ENCODE data around the gene SFR1.

Gene SFR1

DNA sequence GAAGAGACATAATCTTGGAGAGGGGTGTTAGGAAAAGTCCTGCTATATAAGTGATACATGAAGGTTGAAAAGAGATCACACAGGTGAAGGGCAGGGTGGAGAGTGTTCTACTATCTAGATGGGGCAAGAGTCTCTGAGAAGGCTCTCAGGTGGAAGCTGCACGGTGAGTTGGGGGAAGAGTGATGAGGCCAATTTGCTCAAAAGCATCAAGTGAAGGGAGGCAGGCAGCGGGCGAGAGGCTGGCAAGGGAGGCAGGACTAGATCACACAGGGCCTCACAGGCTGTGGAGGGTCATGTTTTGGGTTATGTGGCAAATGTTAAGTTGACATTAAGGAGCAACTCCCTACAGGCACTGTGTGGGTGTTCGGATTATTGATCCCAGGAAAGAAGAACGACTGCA is 33.7 kb upstream of the SFR1 start:
- Histone ChIP-seq H3K27ac (ENCODE audit: insufficient read depth, low read depth, low read length, poor library complexity, severe bottlenecking) (no peak overlapping the region), H3K9me3 (ENCODE audit: control insufficient read depth, low read length) (no peaks in the 10 kb centered on the region), H3K4me1 (ENCODE audit: control insufficient read depth, insufficient read depth, low read length) (peaks cover 8% of the 10 kb centered on the region), H3K27me3 (ENCODE audit: control insufficient read depth, insufficient read depth, low read length, poor library complexity, severe bottlenecking) (no peaks in the 10 kb centered on the region), H3K36me3 (ENCODE audit: control insufficient read depth, insufficient read depth, low read length) (no peaks in the 10 kb centered on the region), H3K4me3 (ENCODE audit: insufficient read depth, low read depth, low read length) (no peak overlapping the region)
- 91 to 94% methylated on average over 5 of the region's 5 CpGs for WGBS, 2 experiments

- H3K9me3 ChIP-seq (ENCODE audit: control insufficient read depth, low read length), result no peaks in the 10 kb centered on the region
- WGBS, 2 experiments, result 93 to 98% methylated on average over 3 of the region's 3 CpGs
- H3K36me3 ChIP-seq (ENCODE audit: control insufficient read depth, insufficient read depth, low read length), result no peaks in the 10 kb centered on the region
- no peak overlapping the region for H3K27ac ChIP-seq (ENCODE audit: insufficient read depth, low read depth, low read length, poor library complexity, severe bottlenecking)
- H3K4me1 ChIP-seq (ENCODE audit: control insufficient read depth, insufficient read depth, low read length), result peaks cover 8% of the 10 kb centered on the region
- no peak overlapping the region for H3K4me3 ChIP-seq (ENCODE audit: insufficient read depth, low read depth, low read length)
- no peaks in the 10 kb centered on the region for H3K27me3 ChIP-seq (ENCODE audit: control insufficient read depth, insufficient read depth, low read length, poor library complexity, severe bottlenecking)
Measured at GRCh38 chr10:104089621-104090020, 32.4 kb upstream of the SFR1 start.

DNA sequence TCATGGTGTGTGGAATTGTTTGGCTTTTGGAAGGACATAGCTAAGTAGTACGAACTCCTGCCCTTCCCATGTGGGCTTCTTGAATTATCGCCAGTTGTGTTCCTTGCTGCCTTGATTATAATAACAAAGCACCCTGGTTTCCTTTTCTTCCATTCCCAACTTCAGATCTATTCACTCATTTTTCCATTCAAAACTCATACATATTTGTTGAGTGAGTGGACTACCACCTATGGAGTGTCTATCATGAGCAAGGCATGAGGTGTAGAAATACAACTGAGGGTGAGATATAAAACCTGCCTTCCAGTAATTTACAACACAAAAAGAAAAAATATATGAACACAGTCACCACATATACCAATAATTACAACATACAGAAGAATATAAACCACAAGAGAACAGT is 31.4 kb upstream of the SFR1 start:
- Histone ChIP-seq H3K9me3 (ENCODE audit: control insufficient read depth, low read length) (no peaks in the 10 kb centered on the region), H3K27ac (ENCODE audit: insufficient read depth, low read depth, low read length, poor library complexity, severe bottlenecking) (no peak overlapping the region), H3K36me3 (ENCODE audit: control insufficient read depth, insufficient read depth, low read length) (no peaks in the 10 kb centered on the region), H3K4me3 (ENCODE audit: insufficient read depth, low read depth, low read length) (no peak overlapping the region), H3K27me3 (ENCODE audit: control insufficient read depth, insufficient read depth, low read length, poor library complexity, severe bottlenecking) (no peaks in the 10 kb centered on the region), H3K4me1 (ENCODE audit: control insufficient read depth, insufficient read depth, low read length) (peaks cover 8% of the 10 kb centered on the region)
- WGBS, 2 experiments, result 58 to 68% methylated on average over 2 of the region's 2 CpGs

DNA sequence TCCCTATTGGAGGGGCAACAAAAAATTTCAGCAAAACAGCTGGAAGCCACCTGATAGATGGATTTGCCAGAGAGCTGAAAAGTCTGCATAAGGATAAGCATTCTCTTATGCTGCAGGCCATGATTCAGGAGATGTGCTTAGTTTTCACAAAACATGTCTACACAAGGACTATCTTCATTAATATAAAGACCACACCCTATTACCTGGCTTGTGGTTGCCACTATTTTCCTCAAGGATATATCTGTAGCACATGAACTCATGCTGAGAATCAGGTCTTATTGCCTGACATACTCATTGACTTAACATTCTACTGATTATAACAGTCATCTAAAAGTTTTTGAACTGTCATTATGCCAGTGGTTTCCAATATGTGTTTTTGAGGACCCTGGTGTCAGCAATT is 29.2 kb upstream of the SFR1 start:
- no peaks in the 10 kb centered on the region for H3K9me3 ChIP-seq (ENCODE audit: control insufficient read depth, low read length)
- no peaks in the 10 kb centered on the region for H3K27me3 ChIP-seq (ENCODE audit: control insufficient read depth, insufficient read depth, low read length, poor library complexity, severe bottlenecking)
- peaks cover 8% of the 10 kb centered on the region for H3K4me1 ChIP-seq (ENCODE audit: control insufficient read depth, insufficient read depth, low read length)
- H3K4me3 ChIP-seq (ENCODE audit: insufficient read depth, low read depth, low read length), result no peak overlapping the region
- no peak overlapping the region for H3K27ac ChIP-seq (ENCODE audit: insufficient read depth, low read depth, low read length, poor library complexity, severe bottlenecking)
- H3K36me3 ChIP-seq (ENCODE audit: control insufficient read depth, insufficient read depth, low read length), result no peaks in the 10 kb centered on the region

GRCh38 chr10:104096692-104097091 is 25.3 kb upstream of the SFR1 start:
- Histone ChIP-seq H3K9me3 (ENCODE audit: control insufficient read depth, low read length) (no peaks in the 10 kb centered on the region), H3K4me3 (ENCODE audit: insufficient read depth, low read depth, low read length) (no peak overlapping the region), H3K4me1 (ENCODE audit: control insufficient read depth, insufficient read depth, low read length) (no peaks in the 10 kb centered on the region), H3K27ac (ENCODE audit: insufficient read depth, low read depth, low read length, poor library complexity, severe bottlenecking) (no peak overlapping the region), H3K27me3 (ENCODE audit: control insufficient read depth, insufficient read depth, low read length, poor library complexity, severe bottlenecking) (no peaks in the 10 kb centered on the region), H3K36me3 (ENCODE audit: control insufficient read depth, insufficient read depth, low read length) (no peaks in the 10 kb centered on the region)
- 91 to 100% methylated on average over 2 of the region's 2 CpGs for WGBS, 2 experiments

DNA sequence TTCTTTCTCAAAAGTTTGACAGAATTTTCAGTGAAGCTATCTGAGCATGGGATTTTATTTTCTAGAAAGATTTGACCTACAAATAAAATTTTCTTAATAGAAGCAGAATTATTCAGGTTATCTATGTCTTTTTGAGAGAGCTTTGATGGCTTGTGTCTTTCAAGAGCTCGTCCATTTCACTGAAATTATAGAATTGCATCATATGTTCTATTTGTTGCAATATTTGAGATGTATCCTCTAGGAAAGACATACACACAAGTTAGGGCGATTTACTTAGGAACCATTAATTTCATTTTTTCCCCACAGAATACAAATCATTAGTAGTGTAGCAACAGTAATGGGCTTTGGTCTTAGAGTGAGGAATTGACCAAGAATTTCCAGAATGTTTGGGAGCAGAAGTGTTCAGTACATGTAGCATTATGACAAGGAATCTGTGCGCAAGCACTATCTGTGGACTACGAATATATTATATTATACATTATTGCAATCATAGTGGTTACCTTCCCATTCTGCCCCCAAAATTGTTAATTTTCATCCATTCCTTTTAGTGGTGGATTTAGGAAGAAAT is 23.5 kb upstream of the SFR1 start:
- Histone ChIP-seq H3K9me3 (ENCODE audit: control insufficient read depth, low read length) (no peaks in the 10 kb centered on the region), H3K27ac (ENCODE audit: insufficient read depth, low read depth, low read length, poor library complexity, severe bottlenecking) (no peak overlapping the region), H3K36me3 (ENCODE audit: control insufficient read depth, insufficient read depth, low read length) (no peaks in the 10 kb centered on the region), H3K4me1 (ENCODE audit: control insufficient read depth, insufficient read depth, low read length) (no peaks in the 10 kb centered on the region), H3K4me3 (ENCODE audit: insufficient read depth, low read depth, low read length) (no peak overlapping the region), H3K27me3 (ENCODE audit: control insufficient read depth, insufficient read depth, low read length, poor library complexity, severe bottlenecking) (no peaks in the 10 kb centered on the region)
- 89% methylated on average over 1 of the region's 4 CpGs; no CpG with 5 or more reads in 1 of the 2 experiments for WGBS, 2 experiments

DNA sequence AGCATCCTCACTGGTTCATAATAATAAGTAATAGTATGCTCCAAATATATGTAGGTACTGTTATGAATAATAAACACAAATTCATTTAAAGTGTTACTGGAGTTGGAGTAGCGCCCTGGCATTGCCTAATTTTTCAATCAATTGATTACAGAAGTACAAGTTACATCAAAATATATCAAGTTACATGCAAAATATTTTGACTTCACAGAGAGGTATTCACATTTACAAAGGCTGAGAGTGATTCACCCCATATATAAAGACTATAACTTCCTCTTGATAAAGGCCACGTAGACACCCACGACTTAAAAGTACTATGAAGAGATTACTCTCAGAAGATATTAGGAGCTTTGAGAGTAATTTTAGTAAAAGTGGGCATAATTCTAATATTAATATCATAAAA is 22.7 kb upstream of the SFR1 start:
- H3K4me1 ChIP-seq (ENCODE audit: control insufficient read depth, insufficient read depth, low read length), result no peaks in the 10 kb centered on the region
- WGBS, 2 experiments, result 100% methylated on average over 1 of the region's 3 CpGs
- no peak overlapping the region for H3K27ac ChIP-seq (ENCODE audit: insufficient read depth, low read depth, low read length, poor library complexity, severe bottlenecking)
- no peaks in the 10 kb centered on the region for H3K36me3 ChIP-seq (ENCODE audit: control insufficient read depth, insufficient read depth, low read length)
- H3K4me3 ChIP-seq (ENCODE audit: insufficient read depth, low read depth, low read length), result no peak overlapping the region
- H3K9me3 ChIP-seq (ENCODE audit: control insufficient read depth, low read length), result no peaks in the 10 kb centered on the region
- H3K27me3 ChIP-seq (ENCODE audit: control insufficient read depth, insufficient read depth, low read length, poor library complexity, severe bottlenecking), result no peaks in the 10 kb centered on the region

- H3K27ac ChIP-seq (ENCODE audit: insufficient read depth, low read depth, low read length, poor library complexity, severe bottlenecking), result no peak overlapping the region
- no peaks in the 10 kb centered on the region for H3K9me3 ChIP-seq (ENCODE audit: control insufficient read depth, low read length)
- H3K27me3 ChIP-seq (ENCODE audit: control insufficient read depth, insufficient read depth, low read length, poor library complexity, severe bottlenecking), result no peaks in the 10 kb centered on the region
- no peaks in the 10 kb centered on the region for H3K4me1 ChIP-seq (ENCODE audit: control insufficient read depth, insufficient read depth, low read length)
- H3K36me3 ChIP-seq (ENCODE audit: control insufficient read depth, insufficient read depth, low read length), result no peaks in the 10 kb centered on the region
- no peak overlapping the region for H3K4me3 ChIP-seq (ENCODE audit: insufficient read depth, low read depth, low read length)
Measured at GRCh38 chr10:104099941-104100340, 22.0 kb upstream of the SFR1 start.

DNA sequence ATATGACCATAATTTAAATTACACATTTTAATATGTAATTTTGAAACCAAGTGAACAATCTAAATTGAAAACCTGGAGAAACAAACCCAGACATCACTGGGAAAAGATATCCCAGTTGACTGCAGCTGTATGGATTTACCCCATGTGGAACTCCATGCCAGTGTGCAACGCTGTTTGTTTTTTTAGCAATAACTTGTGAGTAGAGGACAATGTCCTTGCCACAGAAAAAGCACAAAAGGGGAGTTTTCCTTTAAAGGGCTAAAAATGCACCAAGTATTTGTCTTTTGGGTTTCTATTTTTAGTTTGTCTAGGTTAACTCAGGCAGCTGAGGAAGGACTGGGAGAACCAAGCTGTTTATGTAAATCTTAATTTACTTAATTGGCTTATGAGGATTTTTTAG is 21.2 kb upstream of the SFR1 start:
- no CpG with 5 or more reads among the region's 1 CpG for WGBS, 2 experiments
- Histone ChIP-seq H3K36me3 (ENCODE audit: control insufficient read depth, insufficient read depth, low read length) (no peaks in the 10 kb centered on the region), H3K27me3 (ENCODE audit: control insufficient read depth, insufficient read depth, low read length, poor library complexity, severe bottlenecking) (no peaks in the 10 kb centered on the region), H3K4me1 (ENCODE audit: control insufficient read depth, insufficient read depth, low read length) (no peaks in the 10 kb centered on the region), H3K27ac (ENCODE audit: insufficient read depth, low read depth, low read length, poor library complexity, severe bottlenecking) (no peak overlapping the region), H3K9me3 (ENCODE audit: control insufficient read depth, low read length) (no peaks in the 10 kb centered on the region), H3K4me3 (ENCODE audit: insufficient read depth, low read depth, low read length) (no peak overlapping the region)

DNA sequence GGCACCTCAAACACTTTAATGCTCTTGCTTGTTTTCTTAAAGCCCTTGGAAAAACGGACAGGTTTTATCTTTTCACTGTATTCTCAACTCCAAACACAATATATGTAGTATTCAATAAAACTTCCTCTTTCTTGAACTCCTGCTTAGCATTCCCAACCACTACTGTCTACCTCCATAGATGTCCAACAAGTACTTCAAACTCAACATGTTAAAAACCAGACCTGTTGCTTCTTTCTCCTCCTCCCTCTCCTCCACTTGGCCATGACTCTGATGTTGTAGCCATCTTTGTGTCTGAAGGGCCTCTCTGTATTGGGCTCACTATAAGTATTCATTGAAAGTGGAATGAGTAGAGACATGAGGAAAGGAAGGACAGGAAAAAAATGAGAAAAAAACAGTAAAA is 20.1 kb upstream of the SFR1 start:
- Histone ChIP-seq H3K27ac (ENCODE audit: insufficient read depth, low read depth, low read length, poor library complexity, severe bottlenecking) (no peak overlapping the region), H3K27me3 (ENCODE audit: control insufficient read depth, insufficient read depth, low read length, poor library complexity, severe bottlenecking) (no peaks in the 10 kb centered on the region), H3K36me3 (ENCODE audit: control insufficient read depth, insufficient read depth, low read length) (no peaks in the 10 kb centered on the region), H3K4me1 (ENCODE audit: control insufficient read depth, insufficient read depth, low read length) (no peaks in the 10 kb centered on the region), H3K4me3 (ENCODE audit: insufficient read depth, low read depth, low read length) (no peak overlapping the region), H3K9me3 (ENCODE audit: control insufficient read depth, low read length) (no peaks in the 10 kb centered on the region)
- WGBS, 2 experiments, result 89% methylated on average over 1 of the region's 1 CpG

DNA sequence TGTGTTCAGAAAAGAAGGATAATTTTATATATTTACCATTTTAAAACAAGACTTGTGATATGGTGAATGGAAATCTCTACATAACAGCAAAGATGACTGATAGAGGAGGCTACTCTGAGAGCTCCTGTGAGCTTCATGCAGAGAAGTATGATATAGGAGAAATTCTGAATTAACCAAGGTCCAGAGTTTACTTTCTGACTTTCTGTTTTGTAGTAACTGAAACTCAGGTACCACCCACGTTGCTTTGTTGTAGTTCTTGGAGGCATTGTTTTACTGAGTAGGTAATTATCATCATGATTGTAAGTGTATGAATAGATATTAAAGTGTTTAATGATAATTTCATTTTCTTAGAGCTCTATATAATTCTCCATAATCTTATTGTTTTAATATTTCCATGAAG is 18.0 kb upstream of the SFR1 start:
- H3K36me3 ChIP-seq (ENCODE audit: control insufficient read depth, insufficient read depth, low read length), result no peaks in the 10 kb centered on the region
- no peaks in the 10 kb centered on the region for H3K4me1 ChIP-seq (ENCODE audit: control insufficient read depth, insufficient read depth, low read length)
- 76 to 80% methylated on average over 1 of the region's 1 CpG for WGBS, 2 experiments
- H3K4me3 ChIP-seq (ENCODE audit: insufficient read depth, low read depth, low read length), result no peak overlapping the region
- no peaks in the 10 kb centered on the region for H3K27me3 ChIP-seq (ENCODE audit: control insufficient read depth, insufficient read depth, low read length, poor library complexity, severe bottlenecking)
- no peak overlapping the region for H3K27ac ChIP-seq (ENCODE audit: insufficient read depth, low read depth, low read length, poor library complexity, severe bottlenecking)
- no peaks in the 10 kb centered on the region for H3K9me3 ChIP-seq (ENCODE audit: control insufficient read depth, low read length)
